Activated T-helper 1 cell treated with anti-CD3 and anti-CD28 coated beads, Interleukin-12 subunit alpha, Interleukin-12 subunit beta, Interleukin-2, Interleukin-4 antibody, amounts not matched to agents 30 ng/mL and 10 ng/mL and 1 ng/mL, durations not matched to agents 14 hours and 24 hours and 36 hours (primary cell): ENCODE data around the gene RASL11B. TPM values are rescaled to one million over a fixed set of nuclear protein-coding genes. Genes with fewer than 3 reads are reported as not detected.

Source experiments
- DNase-seq: peaks from one replicate; pipeline ENCODE4 v3.0.0; 2021; ENCODE audit warnings: low spot score
- H3K27ac Mint-ChIP-seq: one replicate; pipeline ENCODE4 v1.8.0; 2021; ENCODE audit warnings: mild to moderate bottlenecking, mixed read lengths
- H3K27me3 Mint-ChIP-seq: one replicate; pipeline ENCODE4 v1.8.0; 2022; ENCODE audit warnings: mild to moderate bottlenecking, moderate library complexity, mixed read lengths; ENCODE audit not compliant: insufficient read depth
- H3K36me3 Mint-ChIP-seq: one replicate; pipeline ENCODE4 v1.8.0; 2021; ENCODE audit warnings: low read depth, mixed read lengths
- H3K4me1 Mint-ChIP-seq: one replicate; pipeline ENCODE4 v1.8.0; 2021; ENCODE audit warnings: low read depth, mixed read lengths
- H3K4me3 Mint-ChIP-seq: one replicate; pipeline ENCODE4 v1.8.0; 2021; ENCODE audit warnings: mild to moderate bottlenecking, moderate library complexity, mixed read lengths
- H3K9me3 Mint-ChIP-seq: one replicate; pipeline ENCODE4 v1.8.0; 2021; ENCODE audit warnings: mixed read lengths
- intact Hi-C: fragments of 100-400 bp; cut with micrococcal nuclease; formaldehyde crosslinking; loops from one replicate; pipeline ENCODE4 v1.15.1; 2024
- total RNA-seq: library from RNA; stranded (reverse); gene quantifications from 2 replicates; pipeline ENCODE4 v1.2.3, GENCODE V29; 2022

RASL11B gene
- total RNA-seq, 1 donor from 2014 or later = 1.6 TPM

DNA sequence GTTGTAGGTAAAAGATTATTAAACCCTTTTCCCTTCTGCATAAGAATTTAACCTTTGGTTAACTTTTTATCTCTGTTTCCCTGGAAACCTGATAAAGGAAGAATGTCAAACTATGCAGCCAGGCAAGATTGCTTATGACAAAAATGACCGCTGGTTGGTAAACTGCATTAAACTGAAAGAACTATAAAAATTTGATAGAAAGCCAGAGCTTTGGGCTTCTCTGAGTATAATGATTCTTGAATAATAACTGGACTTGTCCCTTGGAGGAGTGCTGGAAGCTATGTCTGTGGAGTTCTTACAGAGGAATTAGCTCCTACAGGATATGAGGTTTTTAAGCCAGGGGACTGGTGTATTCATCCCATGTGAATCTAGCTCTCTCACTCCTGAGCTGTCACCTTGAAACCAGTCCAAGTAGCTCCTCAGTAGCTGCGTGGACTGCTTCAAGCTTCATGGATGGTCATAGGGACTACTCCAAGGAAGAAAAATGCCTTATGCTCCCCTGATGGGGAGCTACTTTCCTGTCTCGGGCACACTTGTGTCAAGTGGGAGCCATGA, 52.0 kb downstream of the RASL11B start:
- Mint-ChIP-seq H3K4me1 (no peaks in the 10 kb centered on the region), H3K27me3 (no peaks in the 10 kb centered on the region), H3K27ac (no peak overlapping the region), H3K9me3 (no peaks in the 10 kb centered on the region), H3K36me3 (no peaks in the 10 kb centered on the region), H3K4me3 (no peak overlapping the region)
- intact Hi-C loops = no loop called here
- no peak for DNase-seq

DNA sequence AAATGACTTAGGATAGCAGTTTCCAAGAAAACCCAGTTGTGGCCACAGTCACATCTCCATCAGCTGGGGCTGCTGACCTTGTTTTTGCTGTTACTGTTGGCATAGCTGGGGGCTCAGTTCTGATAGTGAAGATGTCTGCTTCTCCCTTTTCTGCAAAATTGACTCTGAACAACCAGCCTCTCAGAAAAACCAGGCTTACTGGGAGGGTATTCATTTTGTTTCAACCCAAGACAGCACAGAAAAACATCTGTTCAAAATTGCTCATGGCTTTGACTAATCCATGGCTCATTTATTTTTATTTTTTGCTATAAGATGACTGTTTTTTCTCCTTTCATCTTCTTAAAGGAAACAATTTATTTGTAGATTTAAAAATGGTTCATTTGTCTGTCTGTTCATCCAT, 53.1 kb downstream of the RASL11B start:
- Mint-ChIP-seq H3K4me1 (no peaks in the 10 kb centered on the region), H3K4me3 (no peak overlapping the region), H3K27ac (no peak overlapping the region), H3K27me3 (no peaks in the 10 kb centered on the region), H3K9me3 (no peaks in the 10 kb centered on the region), H3K36me3 (no peaks in the 10 kb centered on the region)
- intact Hi-C loops = no loop called here
- no peak for DNase-seq

DNA sequence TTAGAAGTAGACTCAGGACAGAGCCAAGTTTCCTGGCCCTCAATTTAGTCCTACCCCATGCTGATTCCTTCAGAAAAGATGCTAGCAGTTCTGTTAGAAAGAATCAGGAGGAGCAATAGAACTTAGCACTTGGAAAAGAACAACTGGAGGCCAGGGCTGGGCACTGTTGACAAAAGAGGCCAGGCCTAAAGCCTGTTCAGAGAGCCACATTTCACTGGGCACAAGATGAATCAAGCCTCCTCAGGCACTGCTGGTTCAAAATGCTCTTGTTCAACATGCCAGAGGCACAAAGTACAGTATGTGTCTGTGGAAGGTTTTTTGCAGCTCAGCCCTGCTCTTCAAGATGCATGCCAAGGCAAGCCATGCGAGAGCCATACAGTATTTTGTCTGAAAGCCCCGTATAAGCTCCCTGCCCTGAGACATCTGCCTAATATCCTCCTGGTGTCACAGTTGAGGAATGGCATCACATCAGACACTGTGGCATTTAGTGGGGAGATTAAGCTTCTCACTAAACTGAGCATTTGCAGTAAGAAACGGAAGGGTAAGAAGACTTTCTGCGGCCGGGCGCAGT, 53.7 kb downstream of the RASL11B start:
- DNase-seq = no peak
- no peak overlapping the region for H3K4me3 Mint-ChIP-seq
- intact Hi-C loops = no loop called here
- H3K27ac Mint-ChIP-seq = no peak overlapping the region
- H3K36me3 Mint-ChIP-seq = no peaks in the 10 kb centered on the region
- H3K27me3 Mint-ChIP-seq = no peaks in the 10 kb centered on the region
- H3K4me1 Mint-ChIP-seq = no peaks in the 10 kb centered on the region
- no peaks in the 10 kb centered on the region for H3K9me3 Mint-ChIP-seq

Other genes with a start within 250 kb of the RASL11B start
- 9.9 and 10.1 TPM in 2 replicates for gene USP46, start 203.0 kb upstream of the RASL11B start, total RNA-seq
- 0.05 TPM in 1 of 2 replicates, not detected in the other for gene ERVMER34-1, start 110.9 kb upstream of the RASL11B start, total RNA-seq